ENCODE data around the gene CLDN19. TPM values are rescaled to one million over a fixed set of nuclear protein-coding genes. Genes with fewer than 3 reads are reported as not detected.

The CLDN19 gene
- total RNA-seq, 2 donors from 2014 or later, result 0.14 to 0.49 TPM

DNA sequence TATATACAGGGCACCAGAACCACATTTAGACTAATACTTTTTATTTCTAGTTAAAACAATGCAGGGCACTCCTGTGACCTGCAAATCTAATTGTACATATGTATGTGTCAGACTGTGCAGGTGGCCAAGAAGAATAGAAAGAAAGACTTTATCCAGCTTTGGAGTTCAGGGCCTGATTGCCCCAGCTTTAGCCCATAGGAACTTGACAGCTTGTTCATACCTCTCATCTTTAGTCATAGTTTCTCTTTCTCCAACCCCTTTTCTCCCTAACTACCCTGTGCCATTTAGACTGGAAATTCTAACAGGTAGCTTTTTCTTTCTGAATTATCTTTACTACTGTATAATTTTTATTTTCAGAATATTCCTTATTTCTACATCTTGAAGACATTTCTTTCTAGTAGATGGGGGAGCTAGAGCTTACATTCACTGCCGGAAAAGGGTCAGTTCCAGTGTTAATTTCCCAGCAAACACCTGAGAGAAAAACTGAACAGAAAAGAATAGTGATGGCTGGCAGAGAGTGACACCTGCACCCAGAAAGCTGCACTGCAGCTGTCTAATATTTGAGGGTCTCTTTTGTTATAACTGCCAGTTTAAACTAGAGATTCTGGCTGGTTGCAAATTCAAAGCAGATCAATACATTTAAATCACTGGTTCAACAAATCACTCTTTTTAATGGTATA is 49.4 kb downstream of the CLDN19 start:
- Histone ChIP-seq H3K9me3 (no peaks in the 10 kb centered on the region), H3K36me3 (no peaks in the 10 kb centered on the region), H3K27me3 (replicated peaks; ENCODE audit: insufficient read depth) (no peaks in the 10 kb centered on the region), H3K4me1 (ENCODE audit: control insufficient read depth in 1 of 2, low read depth in 2 of 2) (peaks cover 32 to 65% of the 10 kb centered on the region in 2 donors), H3K27ac (no peak overlapping the region), H3K4me3 (no peak overlapping the region)
- DNase-seq (ENCODE audit: low spot score), result no peak
- no peak for ATAC-seq (ENCODE audit: insufficient number of reproducible peaks, low FRiP score, low read depth)
- TF ChIP-seq, protein P1, sequence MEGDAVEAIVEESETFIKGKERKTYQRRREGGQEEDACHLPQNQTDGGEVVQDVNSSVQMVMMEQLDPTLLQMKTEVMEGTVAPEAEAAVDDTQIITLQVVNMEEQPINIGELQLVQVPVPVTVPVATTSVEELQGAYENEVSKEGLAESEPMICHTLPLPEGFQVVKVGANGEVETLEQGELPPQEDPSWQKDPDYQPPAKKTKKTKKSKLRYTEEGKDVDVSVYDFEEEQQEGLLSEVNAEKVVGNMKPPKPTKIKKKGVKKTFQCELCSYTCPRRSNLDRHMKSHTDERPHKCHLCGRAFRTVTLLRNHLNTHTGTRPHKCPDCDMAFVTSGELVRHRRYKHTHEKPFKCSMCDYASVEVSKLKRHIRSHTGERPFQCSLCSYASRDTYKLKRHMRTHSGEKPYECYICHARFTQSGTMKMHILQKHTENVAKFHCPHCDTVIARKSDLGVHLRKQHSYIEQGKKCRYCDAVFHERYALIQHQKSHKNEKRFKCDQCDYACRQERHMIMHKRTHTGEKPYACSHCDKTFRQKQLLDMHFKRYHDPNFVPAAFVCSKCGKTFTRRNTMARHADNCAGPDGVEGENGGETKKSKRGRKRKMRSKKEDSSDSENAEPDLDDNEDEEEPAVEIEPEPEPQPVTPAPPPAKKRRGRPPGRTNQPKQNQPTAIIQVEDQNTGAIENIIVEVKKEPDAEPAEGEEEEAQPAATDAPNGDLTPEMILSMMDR (IDR thresholded peaks at IDR 0.05), result no peak

DNA sequence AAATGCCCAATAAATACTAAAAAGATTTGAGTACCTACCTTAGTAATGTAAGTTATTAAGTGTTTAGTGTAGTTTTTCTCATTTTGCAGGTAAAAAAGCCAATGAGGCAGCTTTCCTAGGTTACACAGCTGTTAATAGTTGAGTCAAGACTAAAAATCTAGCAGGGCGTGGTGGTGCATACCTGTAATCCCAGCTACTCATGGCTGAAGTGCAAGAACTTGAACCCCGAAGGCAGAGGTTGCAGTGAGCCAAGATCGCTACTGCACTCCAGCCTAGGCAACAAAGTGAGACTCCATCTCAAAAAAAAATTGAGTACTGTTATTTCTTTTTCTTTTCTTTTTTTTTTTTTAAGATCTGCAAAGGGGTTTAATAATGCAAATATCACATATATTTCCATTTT is 50.1 kb downstream of the CLDN19 start:
- no peaks in the 10 kb centered on the region for H3K9me3 ChIP-seq
- TF ChIP-seq, protein P1 (IDR thresholded peaks at IDR 0.05), result no peak
- ATAC-seq (ENCODE audit: insufficient number of reproducible peaks, low FRiP score, low read depth), result no peak
- no peak for DNase-seq (ENCODE audit: low spot score)
- H3K36me3 ChIP-seq, result no peaks in the 10 kb centered on the region
- H3K27ac ChIP-seq, result no peak overlapping the region
- no peaks in the 10 kb centered on the region for H3K27me3 ChIP-seq (replicated peaks; ENCODE audit: insufficient read depth)
- H3K4me3 ChIP-seq, result no peak overlapping the region
- peaks cover 39 to 72% of the 10 kb centered on the region in 2 donors for H3K4me1 ChIP-seq (ENCODE audit: control insufficient read depth in 1 of 2, low read depth in 2 of 2)

DNA sequence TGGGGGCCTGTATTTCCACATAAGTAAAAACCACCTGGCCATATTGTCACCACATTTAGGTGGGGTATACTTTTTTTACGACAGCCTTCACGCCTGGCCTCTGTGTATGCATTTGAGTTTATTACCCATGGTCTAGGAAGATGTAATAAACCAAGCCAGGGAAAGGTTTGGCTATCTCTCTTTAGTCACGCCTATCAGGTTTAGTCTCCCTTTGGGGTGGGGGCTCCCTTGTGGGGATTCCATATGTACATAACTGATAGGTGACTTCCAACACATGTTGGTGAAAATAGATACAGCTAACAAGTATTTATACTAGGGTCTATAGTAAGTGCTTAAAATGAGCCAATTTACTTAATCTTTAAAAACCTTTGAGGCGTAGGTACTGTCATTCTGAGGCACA is 53.6 kb downstream of the CLDN19 start:
- Histone ChIP-seq H3K27me3 (replicated peaks; ENCODE audit: insufficient read depth) (no peaks in the 10 kb centered on the region), H3K36me3 (no peaks in the 10 kb centered on the region), H3K9me3 (no peaks in the 10 kb centered on the region), H3K4me3 (no peak overlapping the region), H3K27ac (no peak overlapping the region), H3K4me1 (ENCODE audit: control insufficient read depth in 1 of 2, low read depth in 2 of 2) (peaks cover 52 to 73% of the 10 kb centered on the region in 2 donors)
- no peak for ATAC-seq (ENCODE audit: insufficient number of reproducible peaks, low FRiP score, low read depth)
- TF ChIP-seq, protein P1 (IDR thresholded peaks at IDR 0.05), result no peak
- no peak for DNase-seq (ENCODE audit: low spot score)

DNA sequence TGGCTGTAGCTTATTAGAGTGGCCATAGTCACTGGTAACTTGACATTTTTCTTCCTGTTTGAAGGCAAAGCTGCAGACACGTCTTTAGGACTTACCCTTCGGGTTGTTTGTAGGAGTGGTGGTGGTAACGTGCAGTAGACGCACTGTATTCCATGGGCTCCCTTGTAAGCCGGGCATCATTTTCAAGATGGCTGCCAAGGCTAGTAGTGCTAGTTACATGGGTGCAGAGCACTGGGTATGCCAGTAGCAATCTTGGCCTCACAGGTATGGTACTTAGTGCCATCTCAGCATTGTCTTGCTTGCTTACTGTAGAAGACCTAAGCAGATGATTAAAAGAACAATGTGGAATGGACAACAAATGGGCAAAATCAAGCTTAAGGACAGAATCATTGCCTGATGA is 55.9 kb downstream of the CLDN19 start:
- H3K4me3 ChIP-seq, result peak overlapping the region; percentile 94
- TF ChIP-seq, protein P1 (IDR thresholded peaks at IDR 0.05), result no peak
- H3K4me1 ChIP-seq (ENCODE audit: control insufficient read depth in 1 of 2, low read depth in 2 of 2), result peaks cover 39 to 68% of the 10 kb centered on the region in 2 donors
- no peak overlapping the region for H3K27ac ChIP-seq
- DNase-seq (ENCODE audit: low spot score) (no peak), ATAC-seq (ENCODE audit: insufficient number of reproducible peaks, low FRiP score, low read depth) (no peak)
- no peaks in the 10 kb centered on the region for H3K36me3 ChIP-seq
- H3K9me3 ChIP-seq, result no peaks in the 10 kb centered on the region
- no peaks in the 10 kb centered on the region for H3K27me3 ChIP-seq (replicated peaks; ENCODE audit: insufficient read depth)

Other genes with a start within 250 kb of the CLDN19 start
- 10 to 100 TPM; 12.0 to 38.0 TPM for gene PPIH, start 81.8 kb downstream of the CLDN19 start, total RNA-seq
- 100 to 1,000 TPM; 301 to 392 TPM for gene YBX1, start 57.8 kb downstream of the CLDN19 start, total RNA-seq
- 10 to 100 TPM; 42.9 to 47.6 TPM for gene P3H1, start 26.8 kb upstream of the CLDN19 start, total RNA-seq
- 1 to 10 TPM; 4.1 to 4.3 TPM for gene C1orf50, start 27.0 kb upstream of the CLDN19 start, total RNA-seq
- gene TMEM269, start 44.8 kb upstream of the CLDN19 start, total RNA-seq, result under 1 TPM; 0.27 to 0.35 TPM
- gene ERMAP, start 76.9 kb upstream of the CLDN19 start, total RNA-seq, result 10 to 100 TPM in 1 of 2 donors, 1 to 10 TPM in 1; 7.0 to 18.0 TPM
- gene SVBP, start 77.2 kb upstream of the CLDN19 start, total RNA-seq, result 10 to 100 TPM; 10.2 to 20.9 TPM
- gene ZNF691, start 106.4 kb upstream of the CLDN19 start, total RNA-seq, result 10 to 100 TPM in 1 of 2 donors, 1 to 10 TPM in 1; 4.4 to 19.8 TPM
- gene SLC2A1, start 218.6 kb upstream of the CLDN19 start, total RNA-seq, result 100 to 1,000 TPM; 119 to 147 TPM

All from thoracic aorta (tissue), 2 donors.